SU-DHL-6 (cell line): ENCODE measurements around the gene LHFPL6.

Experiments
- CTCF ChIP-seq: fragments of 200-600 bp; sonication (generic); IDR thresholded peaks from one replicate; pipeline ENCODE4 v1.5.1; 2017; ENCODE audit warnings: antibody characterized with exemption, mild to moderate bottlenecking, low read length, moderate library complexity; ENCODE audit not compliant: insufficient read depth, poor library complexity, severe bottlenecking
- EZH2phosphoT487 ChIP-seq: fragments of 200-600 bp; sonication (generic), shearing (Covaris generic); conservative IDR thresholded peaks from 2 replicates; pipeline ENCODE4 v1.6.1; 2018; ENCODE audit warnings: mild to moderate bottlenecking, antibody characterized with exemption, low read length, moderate library complexity, mixed read lengths

DNA sequence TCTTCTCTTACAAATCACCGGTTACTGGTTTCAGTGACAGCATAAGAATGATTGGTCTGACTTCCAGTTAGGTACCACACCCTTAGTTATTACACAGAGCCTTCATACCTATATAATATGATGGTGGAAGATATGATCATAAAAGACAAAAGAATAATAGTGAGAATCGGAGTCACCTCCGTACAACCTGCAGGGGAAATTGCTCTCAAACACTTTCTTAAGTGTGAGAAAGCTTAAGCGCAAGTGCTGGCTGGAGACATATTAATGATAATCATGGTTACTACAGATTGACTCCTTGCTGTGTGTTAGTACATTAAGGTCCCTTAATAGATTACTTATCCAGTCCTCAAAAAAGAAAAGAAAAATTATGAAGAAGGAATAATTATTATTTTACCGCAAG lies 1.8 kb upstream of the LHFPL6 start:
- no peak for TF ChIP-seq CTCF
- TF ChIP-seq EZH2phosphoT487: no peak
